ENCODE results near the gene ALG8.
"Not testable (repeated sequence)": the region's sequence is repeated elsewhere in the genome, so short reads cannot be mapped to it uniquely, and the experiment has no call there.

ALG8 gene

GRCh38 chr11:78179459-78180071, 40.1 kb upstream of the ALG8 start:
- H3K56ac ChIP-seq (ENCODE audit: low read length): no peak overlapping the region
- H3K27ac ChIP-seq (ENCODE audit: low read depth, low read length): no peak overlapping the region
- H3K27me3 ChIP-seq (ENCODE audit: insufficient read depth, low read length, poor library complexity): no peaks in the 10 kb centered on the region
- no peaks in the 10 kb centered on the region for H3K79me1 ChIP-seq (ENCODE audit: low read length)
- no peaks in the 10 kb centered on the region for H3K79me2 ChIP-seq (ENCODE audit: control insufficient read depth, insufficient read depth, low read length)
- no peak overlapping the region for H2BK5ac ChIP-seq (ENCODE audit: low read length)
- no peak overlapping the region for H4K5ac ChIP-seq (ENCODE audit: low read length)
- no CpG with 5 or more reads among the region's 7 CpGs for WGBS (ENCODE audit: extremely low coverage, insufficient coverage, low lambda C conversion rate)
- no peak overlapping the region for H2BK120ac ChIP-seq (ENCODE audit: low read depth, low read length)
- no peaks in the 10 kb centered on the region for H3K36me3 ChIP-seq (ENCODE audit: control insufficient read depth, insufficient read depth, low read length)
- no peak overlapping the region for H3K18ac ChIP-seq (ENCODE audit: low read length)
- no peak overlapping the region for H3K4me2 ChIP-seq (ENCODE audit: low read length)
- no peak overlapping the region for H3K4me3 ChIP-seq (ENCODE audit: low read length)
- no peak overlapping the region for H2BK15ac ChIP-seq (replicated peaks; ENCODE audit: low read depth)
- no peak overlapping the region for H3K23ac ChIP-seq (ENCODE audit: low read length)
- no peaks in the 10 kb centered on the region for H3K4me1 ChIP-seq (ENCODE audit: control insufficient read depth, low read depth, low read length)
- H3K4ac ChIP-seq (ENCODE audit: low read depth, low read length): no peak overlapping the region
- DNase-seq: peak; percentile 59
- H3K9ac ChIP-seq (ENCODE audit: low read length): no peak overlapping the region
- H2AK5ac ChIP-seq (ENCODE audit: low read length): no peak overlapping the region
- H4K8ac ChIP-seq (ENCODE audit: low read depth, low read length): no peak overlapping the region

GRCh38 chr11:78177216-78177615, 37.8 kb upstream of the ALG8 start:
- H3K18ac ChIP-seq (ENCODE audit: low read length): no peak overlapping the region
- H4K8ac ChIP-seq (ENCODE audit: low read depth, low read length): no peak overlapping the region
- WGBS (ENCODE audit: extremely low coverage, insufficient coverage, low lambda C conversion rate): no CpG with 5 or more reads among the region's 7 CpGs
- no peaks in the 10 kb centered on the region for H3K4me1 ChIP-seq (ENCODE audit: control insufficient read depth, low read depth, low read length)
- no peak overlapping the region for H3K4me3 ChIP-seq (ENCODE audit: low read length)
- H3K36me3 ChIP-seq (ENCODE audit: control insufficient read depth, insufficient read depth, low read length): no peaks in the 10 kb centered on the region
- no peak overlapping the region for H3K56ac ChIP-seq (ENCODE audit: low read length)
- H3K4me2 ChIP-seq (ENCODE audit: low read length): no peak overlapping the region
- no peak overlapping the region for H2BK120ac ChIP-seq (ENCODE audit: low read depth, low read length)
- H3K27ac ChIP-seq (ENCODE audit: low read depth, low read length): no peak overlapping the region
- H3K23ac ChIP-seq (ENCODE audit: low read length): no peak overlapping the region
- H2AK5ac ChIP-seq (ENCODE audit: low read length): no peak overlapping the region
- no peak for DNase-seq
- no peak overlapping the region for H4K5ac ChIP-seq (ENCODE audit: low read length)
- no peak overlapping the region for H3K9ac ChIP-seq (ENCODE audit: low read length)
- no peak overlapping the region for H2BK15ac ChIP-seq (replicated peaks; ENCODE audit: low read depth)
- no peaks in the 10 kb centered on the region for H3K79me2 ChIP-seq (ENCODE audit: control insufficient read depth, insufficient read depth, low read length)
- H3K4ac ChIP-seq (ENCODE audit: low read depth, low read length): no peak overlapping the region
- H2BK5ac ChIP-seq (ENCODE audit: low read length): no peak overlapping the region
- no peaks in the 10 kb centered on the region for H3K79me1 ChIP-seq (ENCODE audit: low read length)
- H3K27me3 ChIP-seq (ENCODE audit: insufficient read depth, low read length, poor library complexity): no peaks in the 10 kb centered on the region

- Histone ChIP-seq H3K27me3 (ENCODE audit: insufficient read depth, low read length, poor library complexity) (no peaks in the 10 kb centered on the region), H2AK5ac (ENCODE audit: low read length) (no peak overlapping the region), H2BK15ac (replicated peaks; ENCODE audit: low read depth) (no peak overlapping the region), H3K56ac (ENCODE audit: low read length) (no peak overlapping the region), H3K4me3 (ENCODE audit: low read length) (no peak overlapping the region), H3K9ac (ENCODE audit: low read length) (no peak overlapping the region), H3K36me3 (ENCODE audit: control insufficient read depth, insufficient read depth, low read length) (no peaks in the 10 kb centered on the region), H3K4me2 (ENCODE audit: low read length) (no peak overlapping the region), H3K79me1 (ENCODE audit: low read length) (no peaks in the 10 kb centered on the region), H2BK120ac (ENCODE audit: low read depth, low read length) (no peak overlapping the region), H2BK5ac (ENCODE audit: low read length) (no peak overlapping the region), H4K5ac (ENCODE audit: low read length) (no peak overlapping the region), H3K27ac (ENCODE audit: low read depth, low read length) (no peak overlapping the region), H3K4ac (ENCODE audit: low read depth, low read length) (no peak overlapping the region), H3K23ac (ENCODE audit: low read length) (no peak overlapping the region), H3K18ac (ENCODE audit: low read length) (no peak overlapping the region), H3K79me2 (ENCODE audit: control insufficient read depth, insufficient read depth, low read length) (no peaks in the 10 kb centered on the region), H3K4me1 (ENCODE audit: control insufficient read depth, low read depth, low read length) (no peaks in the 10 kb centered on the region), H4K8ac (ENCODE audit: low read depth, low read length) (no peak overlapping the region)
- no peak for DNase-seq
- no CpG with 5 or more reads among the region's 10 CpGs for WGBS (ENCODE audit: extremely low coverage, insufficient coverage, low lambda C conversion rate)
These were observed 37.2 kb upstream of the ALG8 start for GRCh38 chr11:78176605-78177141.

- no CpG with 5 or more reads among the region's 3 CpGs for WGBS (ENCODE audit: extremely low coverage, insufficient coverage, low lambda C conversion rate)
- H3K4ac ChIP-seq (ENCODE audit: low read depth, low read length); H3K23ac ChIP-seq (ENCODE audit: low read length); H2BK15ac ChIP-seq (replicated peaks; ENCODE audit: low read depth); H3K36me3 ChIP-seq (ENCODE audit: control insufficient read depth, insufficient read depth, low read length); H3K4me3 ChIP-seq (ENCODE audit: low read length); H3K4me2 ChIP-seq (ENCODE audit: low read length); H3K79me1 ChIP-seq (ENCODE audit: low read length); H3K4me1 ChIP-seq (ENCODE audit: control insufficient read depth, low read depth, low read length); H3K9ac ChIP-seq (ENCODE audit: low read length); H3K27me3 ChIP-seq (ENCODE audit: insufficient read depth, low read length, poor library complexity); H2AK5ac ChIP-seq (ENCODE audit: low read length); H3K27ac ChIP-seq (ENCODE audit: low read depth, low read length); H4K8ac ChIP-seq (ENCODE audit: low read depth, low read length); H3K18ac ChIP-seq (ENCODE audit: low read length); H2BK5ac ChIP-seq (ENCODE audit: low read length); H4K5ac ChIP-seq (ENCODE audit: low read length); H3K79me2 ChIP-seq (ENCODE audit: control insufficient read depth, insufficient read depth, low read length); H2BK120ac ChIP-seq (ENCODE audit: low read depth, low read length); H3K56ac ChIP-seq (ENCODE audit: low read length); DNase-seq: not testable (repeated sequence)
These were observed 36.4 kb upstream of the ALG8 start for GRCh38 chr11:78175862-78176261.

GRCh38 chr11:78171951-78172350, 32.5 kb upstream of the ALG8 start:
- H2BK15ac ChIP-seq (replicated peaks; ENCODE audit: low read depth): no peak overlapping the region
- H3K18ac ChIP-seq (ENCODE audit: low read length): no peak overlapping the region
- no peak overlapping the region for H4K8ac ChIP-seq (ENCODE audit: low read depth, low read length)
- WGBS (ENCODE audit: extremely low coverage, insufficient coverage, low lambda C conversion rate): no CpG with 5 or more reads among the region's 6 CpGs
- H3K27ac ChIP-seq (ENCODE audit: low read depth, low read length): no peak overlapping the region
- H3K23ac ChIP-seq (ENCODE audit: low read length): no peak overlapping the region
- H3K79me2 ChIP-seq (ENCODE audit: control insufficient read depth, insufficient read depth, low read length): no peaks in the 10 kb centered on the region
- no peak overlapping the region for H4K5ac ChIP-seq (ENCODE audit: low read length)
- no peak for DNase-seq
- no peaks in the 10 kb centered on the region for H3K79me1 ChIP-seq (ENCODE audit: low read length)
- no peaks in the 10 kb centered on the region for H3K27me3 ChIP-seq (ENCODE audit: insufficient read depth, low read length, poor library complexity)
- H3K4me1 ChIP-seq (ENCODE audit: control insufficient read depth, low read depth, low read length): peaks cover 3% of the 10 kb centered on the region
- H3K4me2 ChIP-seq (ENCODE audit: low read length): no peak overlapping the region
- no peak overlapping the region for H2BK120ac ChIP-seq (ENCODE audit: low read depth, low read length)
- H3K56ac ChIP-seq (ENCODE audit: low read length): no peak overlapping the region
- H2AK5ac ChIP-seq (ENCODE audit: low read length): no peak overlapping the region
- no peak overlapping the region for H3K9ac ChIP-seq (ENCODE audit: low read length)
- H2BK5ac ChIP-seq (ENCODE audit: low read length): no peak overlapping the region
- no peak overlapping the region for H3K4me3 ChIP-seq (ENCODE audit: low read length)
- no peaks in the 10 kb centered on the region for H3K36me3 ChIP-seq (ENCODE audit: control insufficient read depth, insufficient read depth, low read length)
- no peak overlapping the region for H3K4ac ChIP-seq (ENCODE audit: low read depth, low read length)

Measured in mesendoderm (in vitro differentiated cells).